TTC549 (cell line): ENCODE results near the gene PUS3.

Experiments used
- FAIRE-seq: peaks from 2 replicates; lab custom pipeline; 2012; peaks lifted over from hg19 to GRCh38; lab: Jason Lieb, UNC

PUS3 gene

GRCh38 chr11:125902927-125903710, at the start of gene PUS3:
Gene PUS3, minus strand, starts transcription at chr11:125903206. Its CDS starts 6,922 bp downstream, at chr11:125896284.
- no peak for FAIRE-seq

DNA sequence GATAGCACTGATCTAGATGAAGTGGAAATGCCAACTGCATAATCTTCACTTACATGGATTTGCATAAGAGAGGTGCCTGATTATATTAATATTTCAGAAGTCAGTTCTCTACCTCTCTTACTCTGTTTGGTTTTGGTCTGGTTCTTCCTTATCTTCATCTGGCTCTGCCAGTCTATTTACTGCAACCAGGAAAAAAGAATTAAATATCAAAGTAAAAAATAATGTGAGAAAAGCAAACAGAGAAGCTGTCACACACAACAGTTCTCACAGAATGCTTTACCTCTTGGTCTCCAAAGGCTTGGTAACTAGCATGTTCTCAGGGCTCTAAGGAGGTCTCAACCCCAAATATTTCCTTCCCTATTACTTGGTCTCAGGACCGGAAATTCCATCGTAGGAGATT, 49.6 kb upstream of the PUS3 start:
- FAIRE-seq: no peak

- no peak for FAIRE-seq
These were observed 48.7 kb upstream of the PUS3 start for GRCh38 chr11:125951731-125952130.

GRCh38 chr11:125950696-125951651, 48.0 kb upstream of the PUS3 start:
- FAIRE-seq: no peak

GRCh38 chr11:125950178-125950490, 47.1 kb upstream of the PUS3 start:
- no peak for FAIRE-seq

DNA sequence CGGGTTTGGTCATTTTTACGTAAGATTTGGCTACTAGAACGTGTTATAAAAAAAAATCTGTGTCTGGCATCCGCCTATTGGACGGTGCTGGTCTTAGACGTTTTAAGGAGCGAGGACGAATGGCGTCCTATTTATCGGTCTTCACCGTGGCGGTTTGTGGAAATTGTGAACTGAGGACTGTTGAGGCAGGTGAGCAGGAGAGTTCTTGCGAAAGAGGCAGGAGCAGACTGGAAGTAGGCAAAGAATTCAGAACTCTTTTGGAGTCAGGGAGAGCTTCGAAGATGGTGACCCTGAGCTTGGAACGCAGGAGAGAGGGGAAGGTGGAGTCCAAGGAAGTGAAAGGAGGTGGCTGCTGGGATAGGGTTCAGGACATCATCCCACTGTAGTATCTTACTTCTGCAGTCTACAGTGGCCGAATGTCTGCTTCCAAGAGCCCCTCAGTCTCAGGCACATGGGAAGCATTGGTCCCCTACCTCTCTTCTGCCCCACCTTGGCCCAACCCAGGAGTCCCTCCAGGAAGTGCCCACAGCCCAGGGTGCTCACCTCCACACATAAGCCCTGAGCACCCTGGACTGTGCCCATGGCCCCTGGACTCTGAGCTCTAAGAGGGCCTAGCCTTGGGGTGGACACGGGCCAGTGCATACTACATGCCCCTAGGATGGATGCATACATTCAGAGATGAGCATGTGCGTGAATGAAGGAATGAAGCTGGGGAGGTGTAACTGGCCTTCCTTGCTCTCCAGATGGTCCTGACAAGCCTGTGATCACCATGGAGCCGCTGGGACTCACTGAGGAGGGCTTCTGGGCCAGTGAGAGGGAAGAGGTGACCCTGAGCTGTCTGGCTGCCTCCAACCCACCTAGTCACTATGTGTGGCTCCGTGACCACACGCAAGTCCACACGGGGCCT, 46.5 kb upstream of the PUS3 start:
- FAIRE-seq: no peak

- no peak for FAIRE-seq
These were observed 45.5 kb upstream of the PUS3 start for GRCh38 chr11:125948278-125949051.

- no peak for FAIRE-seq
These were observed 44.6 kb upstream of the PUS3 start for GRCh38 chr11:125947419-125948277.

DNA sequence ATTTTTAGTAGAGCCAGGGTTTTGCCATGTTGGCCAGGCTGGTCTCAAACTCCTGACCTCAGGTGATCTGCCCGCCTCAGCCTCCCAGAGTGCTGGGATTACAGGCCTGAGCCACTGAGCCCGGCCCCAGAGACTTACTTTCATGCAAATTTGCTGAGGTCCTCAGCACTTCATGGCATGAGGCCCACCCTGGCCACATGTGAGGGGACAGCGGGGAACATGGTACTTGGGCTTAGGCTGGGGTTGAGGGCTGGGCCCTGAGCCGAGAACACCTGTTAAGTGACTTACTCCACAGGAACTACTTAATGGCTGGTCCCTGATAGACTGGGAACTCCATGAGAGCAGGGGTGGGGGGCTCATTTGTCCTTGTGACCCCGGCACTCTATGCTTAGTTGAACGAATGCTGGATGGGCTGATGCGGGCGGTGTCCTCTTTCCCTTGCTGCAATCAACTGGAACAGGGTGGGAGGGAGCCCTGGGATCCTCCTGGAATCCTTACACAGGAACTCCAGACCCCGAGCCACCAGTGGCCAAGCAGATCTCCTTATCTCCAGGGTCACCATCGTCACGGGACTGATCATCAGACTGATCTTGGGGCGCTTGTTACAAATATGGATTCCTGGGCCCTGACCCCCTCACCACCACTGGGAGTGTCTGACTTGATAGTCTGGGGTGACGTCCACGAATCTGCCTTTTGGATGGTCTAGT, 43.9 kb upstream of the PUS3 start:
- FAIRE-seq: no peak

- no peak for FAIRE-seq
These were observed 43.0 kb upstream of the PUS3 start, which contains the start of gene VSIG10L2 for GRCh38 chr11:125945797-125946520. Gene VSIG10L2, plus strand, starts transcription at chr11:125946044. Its CDS starts 12 bp downstream, at chr11:125946056.

- no peak for FAIRE-seq
These were observed 42.2 kb upstream of the PUS3 start for GRCh38 chr11:125945011-125945796.

DNA sequence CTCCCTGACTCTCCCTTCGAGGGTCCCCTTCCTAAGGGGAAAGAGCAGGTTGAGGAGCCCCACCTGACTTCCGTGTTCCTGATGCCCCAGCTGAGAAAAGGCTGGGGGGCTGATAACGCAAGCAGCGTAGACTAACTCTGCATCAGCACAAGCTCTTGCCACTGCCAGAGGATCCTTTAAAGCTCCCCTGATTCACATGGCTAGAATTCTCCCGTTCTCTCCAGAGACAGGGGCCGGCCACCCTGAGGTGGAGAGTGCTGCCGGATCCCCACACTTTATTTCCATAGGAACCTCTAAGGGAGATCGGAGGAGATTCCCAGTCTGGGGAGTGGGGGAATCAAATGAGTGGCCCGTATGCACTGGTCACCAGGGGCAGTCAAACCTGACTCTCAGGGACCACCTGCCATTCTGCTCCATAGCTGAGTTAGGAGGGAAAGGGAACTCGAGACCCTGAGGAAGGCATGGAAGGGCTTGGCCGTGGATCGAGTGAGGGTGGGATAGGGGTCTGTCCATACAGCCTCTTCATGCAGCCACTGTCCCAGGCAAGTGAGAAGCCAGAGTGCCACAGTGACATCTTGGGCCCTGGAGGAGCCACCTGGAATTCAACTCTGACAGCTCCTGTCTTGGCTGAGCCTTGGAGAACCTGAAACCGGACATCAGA, 41.5 kb upstream of the PUS3 start:
- FAIRE-seq: no peak

DNA sequence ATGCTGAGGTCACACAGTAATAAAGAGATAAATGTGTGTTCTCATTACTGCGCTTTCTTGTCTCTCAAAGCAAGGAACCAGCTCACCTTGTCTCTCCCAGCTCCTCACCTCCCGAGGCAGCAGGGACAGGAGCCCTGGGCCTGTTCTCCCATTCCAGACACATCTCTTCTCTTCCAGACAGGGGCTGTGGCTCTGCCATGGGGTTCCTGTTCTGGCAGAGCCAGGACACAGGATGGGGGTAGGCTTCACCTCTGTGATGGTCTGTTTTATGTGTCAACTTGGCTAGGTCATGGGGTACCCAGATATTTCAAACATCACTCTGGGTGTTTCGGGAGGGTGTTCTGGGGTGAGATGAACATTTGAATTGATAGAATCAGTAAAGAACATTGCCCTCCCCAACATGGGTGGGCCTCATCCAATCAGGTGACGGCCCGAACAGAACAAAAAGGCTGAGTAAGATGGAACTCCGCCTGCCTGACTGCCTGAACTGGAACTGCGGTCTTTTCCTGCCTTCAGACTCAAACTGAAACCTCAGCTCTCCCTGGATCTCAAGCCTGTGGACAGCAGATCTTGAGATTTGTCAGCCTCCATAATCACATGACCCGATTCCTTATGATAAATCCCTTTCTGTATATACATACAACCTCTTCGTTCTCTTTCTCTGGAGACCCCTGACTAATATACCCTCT, 40.8 kb upstream of the PUS3 start:
- FAIRE-seq: no peak

- no peak for FAIRE-seq
These were observed 39.9 kb upstream of the PUS3 start for GRCh38 chr11:125942771-125943428.

DNA sequence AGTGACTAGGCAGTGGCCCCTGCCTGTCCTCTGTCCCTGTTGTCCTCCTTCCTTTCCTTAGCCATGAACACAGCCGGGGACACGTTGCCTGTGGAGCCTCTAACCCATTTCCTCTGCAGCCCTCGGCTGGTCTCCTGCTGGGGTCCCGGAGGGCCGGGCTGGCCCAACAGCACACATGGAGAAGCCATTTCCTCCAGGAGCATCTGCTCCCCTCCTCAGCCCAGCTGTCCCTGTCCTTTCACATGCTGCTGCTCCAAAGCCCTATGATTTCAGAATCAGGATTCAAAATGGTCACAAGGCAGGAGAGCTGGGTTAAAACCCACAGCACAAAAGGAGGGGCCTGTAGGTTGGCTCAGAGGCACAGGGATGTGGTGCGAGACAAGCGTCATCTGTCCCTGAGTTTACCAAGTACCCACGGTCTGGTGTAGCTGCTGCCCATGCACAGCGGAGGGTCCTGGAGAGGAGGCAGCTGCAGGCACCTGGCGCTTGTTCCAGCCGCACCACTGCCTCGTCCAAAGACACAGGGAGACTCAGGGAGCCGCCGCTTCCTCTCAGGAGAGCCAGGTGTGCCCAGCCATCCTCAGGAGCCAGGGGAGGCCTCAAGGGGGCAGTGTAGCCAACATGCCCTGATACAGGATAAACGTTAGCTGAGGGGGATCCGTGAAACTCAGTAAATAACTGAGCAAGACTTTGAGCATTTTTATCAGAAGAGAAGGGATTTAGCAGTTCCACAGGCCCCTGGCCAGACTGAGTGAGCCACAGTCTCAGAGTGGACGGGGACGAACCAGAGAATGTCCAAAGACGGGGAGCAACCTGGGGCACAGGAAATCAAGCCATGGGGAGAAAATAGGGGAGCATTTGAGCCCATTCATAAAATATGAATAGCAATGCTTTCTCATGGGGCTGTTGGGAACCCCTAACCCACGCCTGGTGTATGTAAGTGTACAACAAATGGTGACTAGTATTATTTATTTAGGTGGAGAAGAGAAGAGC, 38.9 kb upstream of the PUS3 start:
- FAIRE-seq: no peak
